Subcutaneous adipose tissue (tissue), 4 donors: ENCODE data around the gene HDAC7. TPM values are rescaled to one million over a fixed set of nuclear protein-coding genes. Genes with fewer than 3 reads are reported as not detected.

Experiments
- total RNA-seq, 4 donors: library from RNA; depleted of rRNA; stranded (reverse); fragments of >200 nt; gene quantifications; one replicate each; pipeline ENCODE4 v1.1.0, GENCODE V29; 2016
- TF ChIP-seq, protein P1 (sequence below): fragments of 450-650 bp; IDR thresholded peaks from one replicate; pipeline ENCODE4 v1.5.1; 2016; ENCODE audit warnings: low read depth, mild to moderate bottlenecking, control low read depth, antibody characterized with exemption, moderate library complexity

The HDAC7 gene
- total RNA-seq, 4 donors from 2014 or later = 25.8 to 72.9 (median 43.0) TPM

DNA sequence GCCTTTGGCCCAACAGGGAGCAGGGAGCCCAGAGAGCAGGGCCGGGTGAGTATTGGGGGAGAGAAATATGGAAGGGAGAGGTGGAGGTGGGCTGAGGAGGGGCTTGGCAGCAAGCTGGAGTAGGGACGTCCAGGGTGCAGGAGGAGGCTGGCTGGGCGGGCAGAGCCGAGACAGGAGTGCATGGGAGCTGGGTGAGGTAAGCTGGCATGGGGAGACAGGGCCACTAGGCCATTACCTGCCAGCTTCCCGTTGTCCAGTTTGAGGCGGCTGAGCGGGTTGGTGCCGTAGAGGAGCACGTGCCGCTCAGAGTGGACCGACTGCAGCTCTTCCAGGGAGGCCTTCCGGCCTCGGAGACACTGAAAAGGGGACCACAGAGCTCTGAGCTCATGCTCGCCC, 28.4 kb downstream of the HDAC7 start:
- TF ChIP-seq, protein P1, sequence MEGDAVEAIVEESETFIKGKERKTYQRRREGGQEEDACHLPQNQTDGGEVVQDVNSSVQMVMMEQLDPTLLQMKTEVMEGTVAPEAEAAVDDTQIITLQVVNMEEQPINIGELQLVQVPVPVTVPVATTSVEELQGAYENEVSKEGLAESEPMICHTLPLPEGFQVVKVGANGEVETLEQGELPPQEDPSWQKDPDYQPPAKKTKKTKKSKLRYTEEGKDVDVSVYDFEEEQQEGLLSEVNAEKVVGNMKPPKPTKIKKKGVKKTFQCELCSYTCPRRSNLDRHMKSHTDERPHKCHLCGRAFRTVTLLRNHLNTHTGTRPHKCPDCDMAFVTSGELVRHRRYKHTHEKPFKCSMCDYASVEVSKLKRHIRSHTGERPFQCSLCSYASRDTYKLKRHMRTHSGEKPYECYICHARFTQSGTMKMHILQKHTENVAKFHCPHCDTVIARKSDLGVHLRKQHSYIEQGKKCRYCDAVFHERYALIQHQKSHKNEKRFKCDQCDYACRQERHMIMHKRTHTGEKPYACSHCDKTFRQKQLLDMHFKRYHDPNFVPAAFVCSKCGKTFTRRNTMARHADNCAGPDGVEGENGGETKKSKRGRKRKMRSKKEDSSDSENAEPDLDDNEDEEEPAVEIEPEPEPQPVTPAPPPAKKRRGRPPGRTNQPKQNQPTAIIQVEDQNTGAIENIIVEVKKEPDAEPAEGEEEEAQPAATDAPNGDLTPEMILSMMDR = no peak

- TF ChIP-seq, protein P1 = no peak
Measured at GRCh38 chr12:47790676-47791350, 28.9 kb downstream of the HDAC7 start.

DNA sequence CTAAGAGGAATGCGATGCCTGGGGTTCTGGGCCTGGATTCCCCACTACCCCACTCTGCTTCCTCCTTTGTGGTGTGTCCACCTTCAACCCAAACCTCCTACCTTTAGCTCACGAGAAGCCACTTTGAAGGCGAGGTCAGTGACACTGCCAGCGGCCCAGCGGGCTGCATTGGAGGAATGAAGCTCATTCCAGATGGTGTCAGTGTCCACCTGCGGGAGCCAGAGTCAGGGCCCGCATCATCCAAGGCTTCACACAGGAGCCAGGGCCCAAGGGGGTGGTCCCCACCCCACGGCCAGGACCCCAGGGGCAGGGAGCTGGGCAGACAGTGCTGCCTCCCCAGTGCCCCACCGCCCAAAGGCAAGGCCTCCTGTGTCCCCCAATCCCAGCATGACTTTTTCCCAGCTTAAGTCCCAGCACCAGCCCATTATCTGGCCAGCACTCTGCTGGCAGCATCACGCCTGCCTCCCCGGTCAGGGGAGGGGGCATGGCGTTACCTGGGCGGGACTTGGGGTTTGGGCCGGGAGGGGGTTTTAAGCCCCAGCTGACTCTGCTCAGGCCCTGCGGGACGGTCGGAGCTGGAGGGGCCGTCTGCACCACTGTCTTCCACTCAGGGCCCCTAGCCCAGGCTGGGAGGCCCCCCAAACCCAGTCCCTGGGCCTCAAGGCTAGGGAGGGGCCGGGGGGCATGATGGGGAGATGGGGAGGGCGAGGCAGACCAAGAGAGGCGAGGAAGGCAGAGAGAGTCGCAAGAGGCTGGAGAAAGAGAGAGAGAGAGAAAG, 29.8 kb downstream of the HDAC7 start:
- TF ChIP-seq, protein P1 = no peak

- TF ChIP-seq, protein P1 = no peak
Measured at GRCh38 chr12:47789141-47789540, 30.6 kb downstream of the HDAC7 start.

DNA sequence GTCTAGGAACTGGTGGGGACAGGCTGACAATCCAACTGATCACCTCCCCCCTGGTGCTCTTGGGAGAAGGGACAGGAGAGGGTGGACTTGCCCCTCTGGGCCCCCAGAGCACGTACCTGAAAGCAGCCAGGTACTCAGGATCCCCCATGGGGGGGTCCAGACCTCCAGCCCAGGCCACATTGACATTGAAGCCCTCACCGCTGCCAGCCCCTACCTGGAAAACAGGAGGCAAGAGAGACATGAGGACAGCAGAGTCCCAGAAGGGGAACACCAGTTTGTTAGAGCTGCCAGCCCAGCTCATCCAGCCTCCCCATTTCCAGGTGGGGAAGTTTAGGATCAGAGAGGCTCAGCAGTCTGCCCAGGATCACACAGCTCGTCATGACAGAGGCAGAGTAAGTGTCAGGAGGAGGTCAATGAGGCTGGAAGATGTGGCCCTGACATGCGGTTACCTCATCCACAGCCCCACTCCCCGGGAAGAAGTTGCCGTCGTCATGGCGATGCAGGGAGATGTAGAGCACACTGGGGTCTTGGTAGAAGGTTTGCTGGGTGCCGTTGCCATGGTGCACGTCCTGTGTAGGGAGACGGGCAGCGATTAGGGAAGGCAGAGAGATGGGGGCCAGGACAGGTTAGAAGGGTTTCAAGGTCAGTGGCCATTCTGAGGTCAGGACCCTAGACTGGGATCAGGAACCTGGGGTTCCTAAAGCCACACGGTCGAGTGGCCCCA, 31.9 kb downstream of the HDAC7 start:
- TF ChIP-seq, protein P1 = no peak

DNA sequence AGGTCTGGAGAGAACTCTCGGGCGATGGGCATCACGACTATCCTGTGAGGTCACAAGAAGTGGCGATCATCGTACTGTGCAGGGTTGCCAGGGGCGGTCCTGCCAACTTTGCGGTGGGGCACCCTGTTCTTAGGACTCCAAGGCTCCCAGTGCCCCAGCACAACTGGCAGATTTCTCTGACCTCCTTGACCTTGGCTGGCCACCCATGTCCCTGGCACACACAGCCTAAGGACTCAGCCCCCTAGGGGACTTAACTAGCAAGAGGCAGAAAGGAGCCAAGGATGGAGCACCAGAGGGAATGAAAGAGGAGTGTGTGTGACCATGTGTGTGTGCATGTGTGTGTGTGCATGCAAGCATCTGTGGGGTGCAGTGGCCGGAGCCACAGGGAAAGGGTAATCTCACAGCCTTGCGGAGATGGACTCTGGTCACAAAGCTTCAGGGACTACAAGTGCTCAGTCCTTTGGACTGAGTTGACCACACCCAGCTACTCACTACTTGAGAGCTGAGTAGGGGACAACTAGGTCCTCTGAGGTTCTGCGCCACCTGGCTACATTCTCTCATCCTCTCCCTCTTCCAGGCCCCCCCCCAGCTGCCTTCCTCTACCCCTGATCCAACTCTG, 32.9 kb downstream of the HDAC7 start:
- TF ChIP-seq, protein P1 = no peak
